HEK293 (cell line): ENCODE data around the gene GGA3.
A peak's percentile ranks its signal among the peaks of the same experiment; 100 is the strongest.

Source experiments
- KLF10 ChIP-seq: fragments of 450-650 bp; IDR thresholded peaks from 2 replicates; pipeline ENCODE4 v1.5.1; 2018; ENCODE audit warnings: missing biosample characterization, mild to moderate bottlenecking, missing genetic modification characterization
- YY2 ChIP-seq: fragments of 450-650 bp; formaldehyde crosslinking; IDR thresholded peaks from 2 replicates; pipeline ENCODE4 v1.5.1; 2016; ENCODE audit warnings: missing biosample characterization, missing genetic modification characterization
- ZBTB48 ChIP-seq: fragments of 450-650 bp; formaldehyde crosslinking; IDR thresholded peaks from 2 replicates; pipeline ENCODE4 v1.5.1; 2016; ENCODE audit warnings: missing biosample characterization, missing genetic modification characterization
- ZFP41 ChIP-seq: fragments of 450-650 bp; formaldehyde crosslinking; IDR thresholded peaks from 2 replicates; pipeline ENCODE4 v1.5.1; 2016; ENCODE audit warnings: missing biosample characterization, missing genetic modification characterization, borderline replicate concordance
- ZNF175 ChIP-seq: fragments of 450-650 bp; formaldehyde crosslinking; IDR thresholded peaks from 2 replicates; pipeline ENCODE4 v1.5.1; 2016; ENCODE audit warnings: missing biosample characterization, missing genetic modification characterization
- ZNF214 ChIP-seq: fragments of 450-650 bp; formaldehyde crosslinking; IDR thresholded peaks from 2 replicates; pipeline ENCODE4 v1.5.1; 2017; ENCODE audit warnings: missing biosample characterization, mild to moderate bottlenecking, missing genetic modification characterization, borderline replicate concordance
- ZNF311 ChIP-seq: fragments of 450-650 bp; formaldehyde crosslinking; IDR thresholded peaks from 2 replicates; pipeline ENCODE4 v1.5.1; 2017; ENCODE audit warnings: missing biosample characterization, missing genetic modification characterization, borderline replicate concordance
- ZNF350 ChIP-seq: fragments of 450-650 bp; formaldehyde crosslinking; IDR thresholded peaks from 2 replicates; pipeline ENCODE4 v1.5.0; 2017; ENCODE audit warnings: missing biosample characterization, mild to moderate bottlenecking, missing genetic modification characterization
- ZNF366 ChIP-seq: fragments of 450-650 bp; formaldehyde crosslinking; conservative IDR thresholded peaks from 2 replicates; pipeline ENCODE4 v1.5.1; 2016; ENCODE audit warnings: missing biosample characterization, missing genetic modification characterization
- ZNF37A ChIP-seq: fragments of 450-650 bp; IDR thresholded peaks from 2 replicates; pipeline ENCODE4 v1.5.1; 2018; ENCODE audit warnings: missing biosample characterization, missing genetic modification characterization
- ZNF433 ChIP-seq: fragments of 450-650 bp; formaldehyde crosslinking; IDR thresholded peaks from 2 replicates; pipeline ENCODE4 v1.5.1; 2016; ENCODE audit warnings: missing biosample characterization, missing genetic modification characterization, low read depth
- ZNF596 ChIP-seq: fragments of 450-650 bp; IDR thresholded peaks from 2 replicates; pipeline ENCODE4 v1.5.0; 2018; ENCODE audit warnings: missing biosample characterization, mild to moderate bottlenecking, missing genetic modification characterization, moderate library complexity
- ZNF600 ChIP-seq: fragments of 450-650 bp; formaldehyde crosslinking; IDR thresholded peaks from 2 replicates; pipeline ENCODE4 v1.5.1; 2016; ENCODE audit warnings: missing biosample characterization, missing genetic modification characterization
- TF ChIP-seq, protein P1 (sequence below): fragments of 450-650 bp; formaldehyde crosslinking; IDR thresholded peaks from 2 replicates; pipeline ENCODE4 v1.5.1; 2016; ENCODE audit warnings: missing biosample characterization, missing genetic modification characterization
- TF ChIP-seq, protein P2 (sequence below): fragments of 450-650 bp; formaldehyde crosslinking; IDR thresholded peaks from 2 replicates; pipeline ENCODE4 v1.5.1; 2017; ENCODE audit warnings: missing biosample characterization, missing genetic modification characterization
- TF ChIP-seq, protein P3 (sequence below): fragments of 450-650 bp; formaldehyde crosslinking; IDR thresholded peaks from 2 replicates; pipeline ENCODE4 v1.5.1; 2016; ENCODE audit warnings: missing biosample characterization, missing genetic modification characterization
- TF ChIP-seq, protein P4 (sequence below): fragments of 450-650 bp; formaldehyde crosslinking; IDR thresholded peaks from 2 replicates; pipeline ENCODE4 v1.5.1; 2016; ENCODE audit warnings: missing biosample characterization, missing genetic modification characterization, borderline replicate concordance
- TF ChIP-seq, protein P5 (sequence below): fragments of 450-650 bp; IDR thresholded peaks from 2 replicates; pipeline ENCODE4 v1.5.1; 2018; ENCODE audit warnings: missing biosample characterization, missing genetic modification characterization
- TF ChIP-seq, protein P6 (sequence below): fragments of 450-650 bp; formaldehyde crosslinking; IDR thresholded peaks from 2 replicates; pipeline ENCODE4 v1.5.1; 2016; ENCODE audit warnings: missing biosample characterization, missing genetic modification characterization
- TF ChIP-seq, protein P7 (sequence below): fragments of 450-650 bp; formaldehyde crosslinking; IDR thresholded peaks from 2 replicates; pipeline ENCODE4 v1.5.1; 2016; ENCODE audit warnings: missing biosample characterization, missing genetic modification characterization

GGA3 gene

DNA sequence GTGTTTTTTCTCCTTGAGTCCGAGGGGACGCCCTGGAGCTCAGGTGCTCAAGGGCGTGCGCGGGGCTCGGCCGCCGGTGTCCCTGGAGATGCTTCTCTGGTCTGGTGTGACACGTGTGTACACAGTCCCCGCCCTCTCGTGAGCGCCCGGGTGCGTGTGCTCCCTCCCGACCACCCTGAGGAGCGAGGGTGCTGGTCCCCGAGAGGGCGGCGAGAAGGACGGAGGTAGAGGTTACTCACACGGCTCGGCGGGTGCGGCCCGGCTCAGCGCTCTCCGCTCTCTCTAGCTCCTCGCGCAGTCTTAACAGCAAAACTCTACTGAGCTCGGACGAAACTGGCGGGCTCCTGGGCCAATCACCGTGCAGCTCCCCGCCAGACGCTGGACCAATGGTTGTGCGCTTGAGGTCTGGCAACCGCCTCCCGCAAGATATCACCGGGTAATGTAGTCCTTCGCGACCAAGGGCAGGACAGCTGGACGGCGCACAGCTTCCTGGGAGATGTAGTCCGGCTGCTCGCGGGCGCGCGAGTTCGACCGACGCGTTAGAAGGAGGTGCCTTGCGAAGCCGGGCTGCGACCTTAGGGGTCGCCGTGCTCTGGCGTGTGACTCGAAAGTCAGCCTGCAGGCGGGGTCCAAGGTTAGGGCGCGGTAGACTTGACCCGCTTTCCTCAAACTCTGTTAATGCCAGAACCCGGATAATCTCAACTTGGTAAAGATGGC is 27.9 kb upstream of the GGA3 start, which contains the start of gene SLC25A19 (continued):
- TF ChIP-seq, protein P1, sequence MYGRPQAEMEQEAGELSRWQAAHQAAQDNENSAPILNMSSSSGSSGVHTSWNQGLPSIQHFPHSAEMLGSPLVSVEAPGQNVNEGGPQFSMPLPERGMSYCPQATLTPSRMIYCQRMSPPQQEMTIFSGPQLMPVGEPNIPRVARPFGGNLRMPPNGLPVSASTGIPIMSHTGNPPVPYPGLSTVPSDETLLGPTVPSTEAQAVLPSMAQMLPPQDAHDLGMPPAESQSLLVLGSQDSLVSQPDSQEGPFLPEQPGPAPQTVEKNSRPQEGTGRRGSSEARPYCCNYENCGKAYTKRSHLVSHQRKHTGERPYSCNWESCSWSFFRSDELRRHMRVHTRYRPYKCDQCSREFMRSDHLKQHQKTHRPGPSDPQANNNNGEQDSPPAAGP (tag by site-specific recombination), result peak; percentile 69
- TF ChIP-seq, protein P2, sequence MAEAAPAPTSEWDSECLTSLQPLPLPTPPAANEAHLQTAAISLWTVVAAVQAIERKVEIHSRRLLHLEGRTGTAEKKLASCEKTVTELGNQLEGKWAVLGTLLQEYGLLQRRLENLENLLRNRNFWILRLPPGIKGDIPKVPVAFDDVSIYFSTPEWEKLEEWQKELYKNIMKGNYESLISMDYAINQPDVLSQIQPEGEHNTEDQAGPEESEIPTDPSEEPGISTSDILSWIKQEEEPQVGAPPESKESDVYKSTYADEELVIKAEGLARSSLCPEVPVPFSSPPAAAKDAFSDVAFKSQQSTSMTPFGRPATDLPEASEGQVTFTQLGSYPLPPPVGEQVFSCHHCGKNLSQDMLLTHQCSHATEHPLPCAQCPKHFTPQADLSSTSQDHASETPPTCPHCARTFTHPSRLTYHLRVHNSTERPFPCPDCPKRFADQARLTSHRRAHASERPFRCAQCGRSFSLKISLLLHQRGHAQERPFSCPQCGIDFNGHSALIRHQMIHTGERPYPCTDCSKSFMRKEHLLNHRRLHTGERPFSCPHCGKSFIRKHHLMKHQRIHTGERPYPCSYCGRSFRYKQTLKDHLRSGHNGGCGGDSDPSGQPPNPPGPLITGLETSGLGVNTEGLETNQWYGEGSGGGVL, result no peak
- no peak for TF ChIP-seq ZNF37A (tag by site-specific recombination)
- peak; percentile 70 for TF ChIP-seq KLF10 (tag by site-specific recombination)
- TF ChIP-seq ZNF350 (tag by site-specific recombination), result no peak
- peak; percentile 94 for TF ChIP-seq ZBTB48 (tag by site-specific recombination)
- TF ChIP-seq ZFP41 (tag by site-specific recombination), result no peak
- peak; percentile 71 for TF ChIP-seq ZNF596 (tag by site-specific recombination)
- no peak for TF ChIP-seq ZNF175 (tag by site-specific recombination)
- no peak for TF ChIP-seq ZNF311 (tag by site-specific recombination)
- TF ChIP-seq, protein P3, sequence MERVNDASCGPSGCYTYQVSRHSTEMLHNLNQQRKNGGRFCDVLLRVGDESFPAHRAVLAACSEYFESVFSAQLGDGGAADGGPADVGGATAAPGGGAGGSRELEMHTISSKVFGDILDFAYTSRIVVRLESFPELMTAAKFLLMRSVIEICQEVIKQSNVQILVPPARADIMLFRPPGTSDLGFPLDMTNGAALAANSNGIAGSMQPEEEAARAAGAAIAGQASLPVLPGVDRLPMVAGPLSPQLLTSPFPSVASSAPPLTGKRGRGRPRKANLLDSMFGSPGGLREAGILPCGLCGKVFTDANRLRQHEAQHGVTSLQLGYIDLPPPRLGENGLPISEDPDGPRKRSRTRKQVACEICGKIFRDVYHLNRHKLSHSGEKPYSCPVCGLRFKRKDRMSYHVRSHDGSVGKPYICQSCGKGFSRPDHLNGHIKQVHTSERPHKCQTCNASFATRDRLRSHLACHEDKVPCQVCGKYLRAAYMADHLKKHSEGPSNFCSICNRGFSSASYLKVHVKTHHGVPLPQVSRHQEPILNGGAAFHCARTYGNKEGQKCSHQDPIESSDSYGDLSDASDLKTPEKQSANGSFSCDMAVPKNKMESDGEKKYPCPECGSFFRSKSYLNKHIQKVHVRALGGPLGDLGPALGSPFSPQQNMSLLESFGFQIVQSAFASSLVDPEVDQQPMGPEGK, result 0 out of 2 replicates have a peak, but pooled peaks have one; percentile 23
- TF ChIP-seq ZNF433 (tag by site-specific recombination), result no peak
- TF ChIP-seq, protein P4, sequence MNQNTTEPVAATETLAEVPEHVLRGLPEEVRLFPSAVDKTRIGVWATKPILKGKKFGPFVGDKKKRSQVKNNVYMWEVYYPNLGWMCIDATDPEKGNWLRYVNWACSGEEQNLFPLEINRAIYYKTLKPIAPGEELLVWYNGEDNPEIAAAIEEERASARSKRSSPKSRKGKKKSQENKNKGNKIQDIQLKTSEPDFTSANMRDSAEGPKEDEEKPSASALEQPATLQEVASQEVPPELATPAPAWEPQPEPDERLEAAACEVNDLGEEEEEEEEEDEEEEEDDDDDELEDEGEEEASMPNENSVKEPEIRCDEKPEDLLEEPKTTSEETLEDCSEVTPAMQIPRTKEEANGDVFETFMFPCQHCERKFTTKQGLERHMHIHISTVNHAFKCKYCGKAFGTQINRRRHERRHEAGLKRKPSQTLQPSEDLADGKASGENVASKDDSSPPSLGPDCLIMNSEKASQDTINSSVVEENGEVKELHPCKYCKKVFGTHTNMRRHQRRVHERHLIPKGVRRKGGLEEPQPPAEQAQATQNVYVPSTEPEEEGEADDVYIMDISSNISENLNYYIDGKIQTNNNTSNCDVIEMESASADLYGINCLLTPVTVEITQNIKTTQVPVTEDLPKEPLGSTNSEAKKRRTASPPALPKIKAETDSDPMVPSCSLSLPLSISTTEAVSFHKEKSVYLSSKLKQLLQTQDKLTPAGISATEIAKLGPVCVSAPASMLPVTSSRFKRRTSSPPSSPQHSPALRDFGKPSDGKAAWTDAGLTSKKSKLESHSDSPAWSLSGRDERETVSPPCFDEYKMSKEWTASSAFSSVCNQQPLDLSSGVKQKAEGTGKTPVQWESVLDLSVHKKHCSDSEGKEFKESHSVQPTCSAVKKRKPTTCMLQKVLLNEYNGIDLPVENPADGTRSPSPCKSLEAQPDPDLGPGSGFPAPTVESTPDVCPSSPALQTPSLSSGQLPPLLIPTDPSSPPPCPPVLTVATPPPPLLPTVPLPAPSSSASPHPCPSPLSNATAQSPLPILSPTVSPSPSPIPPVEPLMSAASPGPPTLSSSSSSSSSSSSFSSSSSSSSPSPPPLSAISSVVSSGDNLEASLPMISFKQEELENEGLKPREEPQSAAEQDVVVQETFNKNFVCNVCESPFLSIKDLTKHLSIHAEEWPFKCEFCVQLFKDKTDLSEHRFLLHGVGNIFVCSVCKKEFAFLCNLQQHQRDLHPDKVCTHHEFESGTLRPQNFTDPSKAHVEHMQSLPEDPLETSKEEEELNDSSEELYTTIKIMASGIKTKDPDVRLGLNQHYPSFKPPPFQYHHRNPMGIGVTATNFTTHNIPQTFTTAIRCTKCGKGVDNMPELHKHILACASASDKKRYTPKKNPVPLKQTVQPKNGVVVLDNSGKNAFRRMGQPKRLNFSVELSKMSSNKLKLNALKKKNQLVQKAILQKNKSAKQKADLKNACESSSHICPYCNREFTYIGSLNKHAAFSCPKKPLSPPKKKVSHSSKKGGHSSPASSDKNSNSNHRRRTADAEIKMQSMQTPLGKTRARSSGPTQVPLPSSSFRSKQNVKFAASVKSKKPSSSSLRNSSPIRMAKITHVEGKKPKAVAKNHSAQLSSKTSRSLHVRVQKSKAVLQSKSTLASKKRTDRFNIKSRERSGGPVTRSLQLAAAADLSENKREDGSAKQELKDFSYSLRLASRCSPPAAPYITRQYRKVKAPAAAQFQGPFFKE (tag by site-specific recombination), result no peak
- TF ChIP-seq, protein P5, sequence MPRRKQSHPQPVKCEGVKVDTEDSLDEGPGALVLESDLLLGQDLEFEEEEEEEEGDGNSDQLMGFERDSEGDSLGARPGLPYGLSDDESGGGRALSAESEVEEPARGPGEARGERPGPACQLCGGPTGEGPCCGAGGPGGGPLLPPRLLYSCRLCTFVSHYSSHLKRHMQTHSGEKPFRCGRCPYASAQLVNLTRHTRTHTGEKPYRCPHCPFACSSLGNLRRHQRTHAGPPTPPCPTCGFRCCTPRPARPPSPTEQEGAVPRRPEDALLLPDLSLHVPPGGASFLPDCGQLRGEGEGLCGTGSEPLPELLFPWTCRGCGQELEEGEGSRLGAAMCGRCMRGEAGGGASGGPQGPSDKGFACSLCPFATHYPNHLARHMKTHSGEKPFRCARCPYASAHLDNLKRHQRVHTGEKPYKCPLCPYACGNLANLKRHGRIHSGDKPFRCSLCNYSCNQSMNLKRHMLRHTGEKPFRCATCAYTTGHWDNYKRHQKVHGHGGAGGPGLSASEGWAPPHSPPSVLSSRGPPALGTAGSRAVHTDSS, result no peak
- TF ChIP-seq, protein P6, sequence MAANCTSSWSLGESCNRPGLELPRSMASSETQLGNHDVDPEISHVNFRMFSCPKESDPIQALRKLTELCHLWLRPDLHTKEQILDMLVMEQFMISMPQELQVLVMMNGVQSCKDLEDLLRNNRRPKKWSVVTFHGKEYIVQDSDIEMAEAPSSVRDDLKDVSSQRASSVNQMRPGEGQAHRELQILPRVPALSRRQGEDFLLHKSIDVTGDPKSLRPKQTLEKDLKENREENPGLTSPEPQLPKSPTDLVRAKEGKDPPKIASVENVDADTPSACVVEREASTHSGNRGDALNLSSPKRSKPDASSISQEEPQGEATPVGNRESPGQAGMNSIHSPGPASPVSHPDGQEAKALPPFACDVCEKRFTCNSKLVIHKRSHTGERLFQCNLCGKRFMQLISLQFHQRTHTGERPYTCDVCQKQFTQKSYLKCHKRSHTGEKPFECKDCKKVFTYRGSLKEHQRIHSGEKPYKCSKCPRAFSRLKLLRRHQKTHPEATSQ (tag by site-specific recombination), result 0 out of 2 replicates have a peak, but pooled peaks have one; percentile 28
- TF ChIP-seq ZNF600, result 0 out of 2 replicates have a peak, but pooled peaks have one; percentile 64
- peak; percentile 60; the same call in 1 of the 2 replicates for TF ChIP-seq YY2 (tag by site-specific recombination)
- TF ChIP-seq, protein P7, sequence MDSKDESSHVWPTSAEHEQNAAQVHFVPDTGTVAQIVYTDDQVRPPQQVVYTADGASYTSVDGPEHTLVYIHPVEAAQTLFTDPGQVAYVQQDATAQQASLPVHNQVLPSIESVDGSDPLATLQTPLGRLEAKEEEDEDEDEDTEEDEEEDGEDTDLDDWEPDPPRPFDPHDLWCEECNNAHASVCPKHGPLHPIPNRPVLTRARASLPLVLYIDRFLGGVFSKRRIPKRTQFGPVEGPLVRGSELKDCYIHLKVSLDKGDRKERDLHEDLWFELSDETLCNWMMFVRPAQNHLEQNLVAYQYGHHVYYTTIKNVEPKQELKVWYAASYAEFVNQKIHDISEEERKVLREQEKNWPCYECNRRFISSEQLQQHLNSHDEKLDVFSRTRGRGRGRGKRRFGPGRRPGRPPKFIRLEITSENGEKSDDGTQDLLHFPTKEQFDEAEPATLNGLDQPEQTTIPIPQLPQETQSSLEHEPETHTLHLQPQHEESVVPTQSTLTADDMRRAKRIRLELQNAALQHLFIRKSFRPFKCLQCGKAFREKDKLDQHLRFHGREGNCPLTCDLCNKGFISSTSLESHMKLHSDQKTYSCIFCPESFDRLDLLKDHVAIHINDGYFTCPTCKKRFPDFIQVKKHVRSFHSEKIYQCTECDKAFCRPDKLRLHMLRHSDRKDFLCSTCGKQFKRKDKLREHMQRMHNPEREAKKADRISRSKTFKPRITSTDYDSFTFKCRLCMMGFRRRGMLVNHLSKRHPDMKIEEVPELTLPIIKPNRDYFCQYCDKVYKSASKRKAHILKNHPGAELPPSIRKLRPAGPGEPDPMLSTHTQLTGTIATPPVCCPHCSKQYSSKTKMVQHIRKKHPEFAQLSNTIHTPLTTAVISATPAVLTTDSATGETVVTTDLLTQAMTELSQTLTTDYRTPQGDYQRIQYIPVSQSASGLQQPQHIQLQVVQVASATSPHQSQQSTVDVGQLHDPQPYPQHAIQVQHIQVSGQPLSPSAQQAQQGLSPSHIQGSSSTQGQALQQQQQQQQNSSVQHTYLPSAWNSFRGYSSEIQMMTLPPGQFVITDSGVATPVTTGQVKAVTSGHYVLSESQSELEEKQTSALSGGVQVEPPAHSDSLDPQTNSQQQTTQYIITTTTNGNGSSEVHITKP, result peak; percentile 95
- no peak for TF ChIP-seq ZNF214 (tag by site-specific recombination)
- TF ChIP-seq ZNF366 (tag by site-specific recombination), result no peak
